SK-N-SH (cell line): ENCODE data around the gene KIF9.

ENCODE experiments used
- CTCF ChIP-seq: fragments of 200-600 bp; sonication (generic); IDR thresholded peaks from 2 replicates; pipeline ENCODE4 v1.6.1; 2017; ENCODE audit warnings: antibody characterized with exemption, mild to moderate bottlenecking, moderate library complexity
- EP300 ChIP-seq, 2 experiments: IDR thresholded peaks; 2 replicates each; pipeline versions ENCODE4 v1.4.0 to v1.6.1; 2012; ENCODE audit warnings: borderline replicate concordance in 1 of 2, low read depth in 1 of 2, low read length in 1 of 2
- FOXM1 ChIP-seq: IDR thresholded peaks from 2 replicates; pipeline ENCODE4 v1.4.0; 2012; ENCODE audit warnings: low read depth, mild to moderate bottlenecking
- GATA2 ChIP-seq: sonication (generic); formaldehyde crosslinking; IDR thresholded peaks from 2 replicates; pipeline ENCODE4 v1.5.0; 2020; ENCODE audit warnings: mild to moderate bottlenecking, missing genetic modification reagents
- IRF3 ChIP-seq: fragments of 150-350 bp; IDR thresholded peaks from 2 replicates; pipeline ENCODE4 v1.6.1; 2016; ENCODE audit warnings: mild to moderate bottlenecking, low read depth, low read length
- MXI1 ChIP-seq: IDR thresholded peaks from 2 replicates; pipeline ENCODE4 v1.6.1; 2012; ENCODE audit warnings: mild to moderate bottlenecking, low read depth, low read length, improper control_type of control experiment
- POLR2AphosphoS5 ChIP-seq: IDR thresholded peaks from 2 replicates; pipeline ENCODE4 v1.6.1; 2012; ENCODE audit warnings: low read depth, low read length
- REST ChIP-seq: IDR thresholded peaks from 2 replicates; pipeline ENCODE4 v1.6.1; 2012; ENCODE audit warnings: mild to moderate bottlenecking, low read depth, low read length, moderate library complexity
- RXRA ChIP-seq: IDR thresholded peaks from 2 replicates; pipeline ENCODE4 v1.4.0; 2012; ENCODE audit warnings: low read depth, mild to moderate bottlenecking, borderline replicate concordance
- TAF1 ChIP-seq: IDR thresholded peaks from 2 replicates; pipeline ENCODE4 v1.6.1; 2012; ENCODE audit warnings: low read depth, mild to moderate bottlenecking, low read length, moderate library complexity, borderline replicate concordance
- TCF12 ChIP-seq: IDR thresholded peaks from 2 replicates; pipeline ENCODE4 v1.4.0; 2012
- YY1 ChIP-seq: IDR thresholded peaks from 2 replicates; pipeline ENCODE4 v1.4.0; 2012; ENCODE audit warnings: low read depth, mild to moderate bottlenecking
- ZBTB33 ChIP-seq: IDR thresholded peaks from 2 replicates; pipeline ENCODE4 v1.4.0; 2012; ENCODE audit warnings: low read depth, borderline replicate concordance

- TF ChIP-seq CTCF (no peak), REST (no peak), YY1 (no peak), MXI1 (no peak), GATA2 (CRISPR knock-in tag) (no peak), ZBTB33 (no peak), RXRA (no peak), FOXM1 (no peak), EP300 (IDR thresholded peaks at IDR 0.05; ENCODE audit: borderline replicate concordance in 1 of 2, low read depth in 1 of 2, low read length in 1 of 2) (no peak), TAF1 (no peak), IRF3 (no peak), TCF12 (no peak), POLR2AphosphoS5 (no peak)
Observed at GRCh38 chr3:47319956-47320355, 37.4 kb upstream of the KIF9 start.
